GM19023 (cell line): ENCODE results near the gene TREM1.
"Not testable (repeated sequence)": the region's sequence is repeated elsewhere in the genome, so short reads cannot be mapped to it uniquely, and the experiment has no call there.

Source experiments
- ATAC-seq: cut with Tn5 transposase; IDR thresholded peaks from one replicate; pipeline ENCODE4 v1.9.1; 2021; ENCODE audit warnings: mild to moderate bottlenecking, moderate library complexity; ENCODE audit not compliant: unreplicated experiment

TREM1 gene

GRCh38 chr6:41297248-41297647 is 10.8 kb upstream of the TREM1 start:
- ATAC-seq, result not testable (repeated sequence)

- ATAC-seq, result no peak
These were observed 7.9 kb upstream of the TREM1 start for GRCh38 chr6:41294214-41294872.

GRCh38 chr6:41291717-41292116 is 5.2 kb upstream of the TREM1 start:
- ATAC-seq, result no peak

GRCh38 chr6:41289815-41290214 is 3.3 kb upstream of the TREM1 start:
- ATAC-seq, result no peak

GRCh38 chr6:41288754-41289129 is 2.3 kb upstream of the TREM1 start:
- ATAC-seq, result no peak

- ATAC-seq, result no peak
These were observed 1.7 kb upstream of the TREM1 start for GRCh38 chr6:41288030-41288753.

- no peak for ATAC-seq
These were observed 1.8 kb downstream of the TREM1 start for GRCh38 chr6:41284726-41285125.

GRCh38 chr6:41283600-41283999 is 2.9 kb downstream of the TREM1 start:
- no peak for ATAC-seq

GRCh38 chr6:41280381-41281057 is 6.0 kb downstream of the TREM1 start:
- no peak for ATAC-seq

GRCh38 chr6:41278699-41279405 is 7.6 kb downstream of the TREM1 start:
- ATAC-seq, result no peak

- no peak for ATAC-seq
These were observed 8.9 kb downstream of the TREM1 start for GRCh38 chr6:41277605-41278004.

- no peak for ATAC-seq
These were observed 11.0 kb downstream of the TREM1 start for GRCh38 chr6:41275489-41275888.

GRCh38 chr6:41274256-41274655 is 12.2 kb downstream of the TREM1 start:
- ATAC-seq, result no peak

- ATAC-seq, result no peak
These were observed 12.8 kb downstream of the TREM1 start for GRCh38 chr6:41273714-41274113.

- ATAC-seq, result no peak
These were observed 13.8 kb downstream of the TREM1 start for GRCh38 chr6:41272591-41273240.

GRCh38 chr6:41271901-41272395 is 14.5 kb downstream of the TREM1 start:
- no peak for ATAC-seq

- no peak for ATAC-seq
These were observed 16.8 kb downstream of the TREM1 start for GRCh38 chr6:41269716-41270115.

GRCh38 chr6:41269166-41269565 is 17.3 kb downstream of the TREM1 start:
- no peak for ATAC-seq

- ATAC-seq, result no peak
These were observed 18.0 kb downstream of the TREM1 start for GRCh38 chr6:41268478-41268877.

- ATAC-seq, result no peak
These were observed 19.9 kb downstream of the TREM1 start for GRCh38 chr6:41266541-41266940.

- ATAC-seq, result no peak
These were observed 23.2 kb downstream of the TREM1 start for GRCh38 chr6:41263267-41263666.
